Measurements from ENCODE around the gene UFD1. TPM values are rescaled to one million over a fixed set of nuclear protein-coding genes. Genes with fewer than 3 reads are reported as not detected.

The UFD1 gene
- total RNA-seq, 1 donor from 2014 or later = 37.7 TPM

DNA sequence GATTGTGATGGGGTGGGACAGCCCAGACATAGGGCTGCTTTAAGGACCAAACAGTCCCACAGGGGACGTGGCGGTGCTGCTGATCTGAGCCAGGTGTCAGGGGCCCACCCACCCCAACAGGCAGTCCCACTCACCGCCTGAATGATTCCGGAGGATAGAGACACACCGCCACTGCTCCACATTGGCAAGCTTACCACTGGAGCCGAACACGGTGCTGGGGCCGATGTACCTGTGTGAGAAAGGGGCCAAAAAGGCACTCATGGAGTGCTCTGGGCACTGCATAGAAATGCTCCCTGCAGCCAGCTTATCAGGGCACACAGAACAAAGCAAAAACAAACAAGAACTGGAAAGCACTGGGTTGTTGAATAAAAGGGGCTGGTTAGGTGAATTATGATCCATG, 73.3 kb downstream of the UFD1 start:
- Histone ChIP-seq H3K79me2 (ENCODE audit: low read depth) (peaks cover 3% of the 10 kb centered on the region), H3K9ac (no peak overlapping the region), H3F3A (ENCODE audit: low read depth) (no peaks in the 10 kb centered on the region), H2AFZ (replicated peaks) (no peak overlapping the region), H3K4me1 (no peaks in the 10 kb centered on the region), H3K27me3 (no peaks in the 10 kb centered on the region), H3K4me2 (no peak overlapping the region), H3K4me3 (no peak overlapping the region), H3K36me3 (peaks cover 10% of the 10 kb centered on the region), H3K27ac (no peak overlapping the region), H4K20me1 (ENCODE audit: low read depth) (peaks cover 13% of the 10 kb centered on the region), H3K9me3 (ENCODE audit: low read depth) (no peaks in the 10 kb centered on the region)
- Mint-ChIP-seq H3K4me3 (no peak overlapping the region), H3K4me1 (no peaks in the 10 kb centered on the region), H3K36me3 (peaks cover 28% of the 10 kb centered on the region), H3K9me3 (no peaks in the 10 kb centered on the region), H3K27me3 (ENCODE audit: insufficient read depth, low read depth) (no peaks in the 10 kb centered on the region), H3K27ac (no peak overlapping the region)
- no peak for DNase-seq (ENCODE audit: low spot score)
- no peak for TF ChIP-seq CTCF (IDR thresholded peaks at IDR 0.05)
- TF ChIP-seq EZH2 (IDR thresholded peaks at IDR 0.05) = no peak
- no peak for TF ChIP-seq EZH2phosphoT487 (IDR thresholded peaks at IDR 0.05)

DNA sequence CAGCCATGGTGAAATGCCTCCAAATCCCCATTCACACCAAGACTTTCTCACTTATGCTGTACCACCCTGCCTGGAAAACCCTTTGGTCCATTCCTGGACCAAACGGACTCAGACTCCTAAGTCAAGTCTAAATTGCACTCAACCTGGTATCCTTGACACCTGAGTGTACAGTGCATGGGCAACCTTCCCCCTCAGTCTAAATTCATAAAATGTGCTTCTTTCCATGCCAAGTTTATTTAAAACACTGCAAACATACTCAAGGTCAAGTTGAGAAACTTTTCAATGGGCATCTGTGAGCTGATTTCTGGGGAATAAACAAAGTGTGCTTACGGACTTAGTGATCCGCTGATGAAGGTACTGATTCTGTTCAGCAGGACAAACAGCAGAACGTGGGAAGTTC, 73.9 kb downstream of the UFD1 start:
- H3K9me3 ChIP-seq (ENCODE audit: low read depth) = no peaks in the 10 kb centered on the region

GRCh38 chr22:19404676-19405075, 74.3 kb downstream of the UFD1 start:
- Histone ChIP-seq H3K27me3 (no peaks in the 10 kb centered on the region), H3F3A (ENCODE audit: low read depth) (no peaks in the 10 kb centered on the region), H3K4me2 (no peak overlapping the region), H3K4me3 (no peak overlapping the region), H3K4me1 (no peaks in the 10 kb centered on the region), H2AFZ (replicated peaks) (no peak overlapping the region), H3K9ac (no peak overlapping the region), H3K79me2 (ENCODE audit: low read depth) (no peaks in the 10 kb centered on the region), H3K36me3 (peaks cover 10% of the 10 kb centered on the region), H3K9me3 (ENCODE audit: low read depth) (no peaks in the 10 kb centered on the region), H3K27ac (no peak overlapping the region), H4K20me1 (ENCODE audit: low read depth) (peaks cover 4% of the 10 kb centered on the region)
- no peak overlapping the region for H3K4me3 Mint-ChIP-seq
- no peak overlapping the region for H3K27ac Mint-ChIP-seq
- H3K4me1 Mint-ChIP-seq = no peaks in the 10 kb centered on the region
- H3K36me3 Mint-ChIP-seq = peaks cover 29% of the 10 kb centered on the region
- no peaks in the 10 kb centered on the region for H3K27me3 Mint-ChIP-seq (ENCODE audit: insufficient read depth, low read depth)
- no peak for TF ChIP-seq EZH2 (IDR thresholded peaks at IDR 0.05)
- no peak for TF ChIP-seq EZH2phosphoT487 (IDR thresholded peaks at IDR 0.05)
- no peak for TF ChIP-seq CTCF (IDR thresholded peaks at IDR 0.05)
- H3K9me3 Mint-ChIP-seq = no peaks in the 10 kb centered on the region
- DNase-seq (ENCODE audit: low spot score) = no peak

More for the DNA sequence above, 73.9 kb downstream of the UFD1 start:
- Histone ChIP-seq H3K79me2 (ENCODE audit: low read depth) (no peaks in the 10 kb centered on the region), H3K36me3 (peaks cover 10% of the 10 kb centered on the region), H3K4me1 (no peaks in the 10 kb centered on the region), H3K4me2 (no peak overlapping the region), H2AFZ (replicated peaks) (no peak overlapping the region), H4K20me1 (ENCODE audit: low read depth) (peaks cover 9% of the 10 kb centered on the region), H3K27me3 (no peaks in the 10 kb centered on the region), H3K27ac (no peak overlapping the region), H3K9ac (no peak overlapping the region), H3F3A (ENCODE audit: low read depth) (no peaks in the 10 kb centered on the region), H3K4me3 (no peak overlapping the region)
- Mint-ChIP-seq H3K27ac (no peak overlapping the region), H3K27me3 (ENCODE audit: insufficient read depth, low read depth) (no peaks in the 10 kb centered on the region), H3K4me1 (no peaks in the 10 kb centered on the region), H3K4me3 (no peak overlapping the region), H3K36me3 (peaks cover 31% of the 10 kb centered on the region), H3K9me3 (no peaks in the 10 kb centered on the region)
- TF ChIP-seq CTCF (IDR thresholded peaks at IDR 0.05) (no peak), EZH2 (IDR thresholded peaks at IDR 0.05) (no peak), EZH2phosphoT487 (IDR thresholded peaks at IDR 0.05) (no peak)
- DNase-seq (ENCODE audit: low spot score) = no peak
